PC-3 (cell line): ENCODE data around the gene PDPN. TPM values are rescaled to one million over a fixed set of nuclear protein-coding genes. Genes with fewer than 3 reads are reported as not detected.
A peak's percentile ranks its signal among the peaks of the same experiment; 100 is the strongest.

ENCODE experiments used
- ATAC-seq: fragments of 200-7000 bp; cut with Tn5 transposase; 2 replicates; pipeline ENCODE4 v1.9.1; 2020; ENCODE audit warnings: mild to moderate bottlenecking, moderate library complexity
- BruUV-seq: library from RNA; stranded (reverse); fragments of 400-500 nt; replicated peaks from 2 replicates; lab custom pipeline; 2021; lab: Mats Ljungman, UMichigan
- CTCF ChIA-PET: fragments of 300-600 bp; sonication (Branson Sonifier 250); formaldehyde crosslinking; loops from one replicate; lab custom pipeline; 2022; ENCODE audit warnings: antibody characterized with exemption; lab: Charles Lee
- POLR2A ChIA-PET: fragments of 300-600 bp; sonication (Branson Sonifier 250); formaldehyde crosslinking; loops from one replicate; lab custom pipeline; 2022; ENCODE audit warnings: antibody characterized with exemption; ENCODE audit not compliant: unreplicated experiment; lab: Charles Lee
- DNase-seq: peaks from one replicate; pipeline ENCODE4 v3.0.0-alpha.2; 2015
- H2AFZ ChIP-seq: fragments of 300-600 bp; sonication (generic); 2 replicates; pipeline ENCODE4 v1.6.0; 2016; ENCODE audit warnings: antibody characterized with exemption, low read length
- H3F3A ChIP-seq: fragments of 300-600 bp; sonication (generic); one replicate; pipeline ENCODE4 v1.6.0; 2017; ENCODE audit warnings: antibody characterized with exemption, low read length, control low read depth, mild to moderate bottlenecking; ENCODE audit not compliant: unreplicated experiment
- H3K27ac ChIP-seq: fragments of 300-600 bp; sonication (generic); 2 replicates; pipeline ENCODE4 v1.5.1; 2016; ENCODE audit warnings: mild to moderate bottlenecking, low read length
- H3K27me3 ChIP-seq: fragments of 300-600 bp; sonication (generic); 2 replicates; pipeline ENCODE4 v1.6.1; 2016; ENCODE audit warnings: low read length, mixed read lengths
- H3K36me3 ChIP-seq: fragments of 300-600 bp; sonication (generic); 2 replicates; pipeline ENCODE4 v1.6.1; 2016; ENCODE audit warnings: low read depth, mixed run types, low read length, mixed read lengths
- H3K4me1 ChIP-seq: fragments of 300-600 bp; sonication (generic); 2 replicates; pipeline ENCODE4 v1.5.1; 2016; ENCODE audit warnings: low read length; ENCODE audit not compliant: insufficient read depth
- H3K4me2 ChIP-seq: fragments of 300-600 bp; sonication (generic); 2 replicates; pipeline ENCODE4 v1.6.0; 2016; ENCODE audit warnings: low read length
- H3K4me3 ChIP-seq: fragments of 300-600 bp; sonication (generic); 2 replicates; pipeline ENCODE4 v1.5.1; 2016; ENCODE audit warnings: mild to moderate bottlenecking, low read length, mixed read lengths
- H3K79me2 ChIP-seq: fragments of 300-600 bp; sonication (generic); 2 replicates; pipeline ENCODE4 v1.6.1; 2017; ENCODE audit warnings: low read length, mixed read lengths
- H3K9ac ChIP-seq: fragments of 300-600 bp; sonication (generic); 2 replicates; pipeline ENCODE4 v1.6.0; 2016; ENCODE audit warnings: mild to moderate bottlenecking, low read length
- H3K9me2 ChIP-seq: fragments of 300-600 bp; sonication (generic); replicated peaks from 2 replicates; pipeline ENCODE4 v1.6.1; 2016; ENCODE audit warnings: mixed run types, low read length, mixed read lengths
- H3K9me3 ChIP-seq: fragments of 300-600 bp; sonication (generic); 2 replicates; pipeline ENCODE4 v1.6.1; 2016; ENCODE audit warnings: low read length, mixed read lengths
- H4K20me1 ChIP-seq: fragments of 300-600 bp; sonication (generic); 2 replicates; pipeline ENCODE4 v1.6.1; 2016; ENCODE audit warnings: low read length, mixed read lengths
- CTCF ChIP-seq: fragments of 300-600 bp; sonication (generic); conservative IDR thresholded peaks from 2 replicates; pipeline ENCODE4 v1.5.1; 2017; ENCODE audit warnings: antibody characterized with exemption, low read depth, mild to moderate bottlenecking, low read length
- EZH2 ChIP-seq: fragments of 300-600 bp; sonication (generic); IDR thresholded peaks from one replicate; pipeline ENCODE4 v1.6.1; 2017; ENCODE audit warnings: antibody characterized with exemption, mild to moderate bottlenecking, low read length; ENCODE audit not compliant: unreplicated experiment
- EZH2phosphoT487 ChIP-seq: fragments of 300-600 bp; sonication (generic); IDR thresholded peaks from 2 replicates; pipeline ENCODE4 v1.6.1; 2018; ENCODE audit warnings: mild to moderate bottlenecking, antibody characterized with exemption, low read length, borderline replicate concordance
- intact Hi-C: fragments of 100-400 bp; cut with micrococcal nuclease; formaldehyde crosslinking; loops from 2 replicates; pipeline ENCODE4 v1.9.0; 2023
- total RNA-seq: library from RNA; depleted of rRNA; stranded (reverse); fragments of >200 nt; gene quantifications from 2 replicates; pipeline ENCODE4 v1.2.3, GENCODE V29; 2014

Gene PDPN
- total RNA-seq, 1 experiment from 2014 or later, result 0.47 TPM

GRCh38 chr1:13595411-13595810, 11.8 kb downstream of the PDPN start:
- peaks cover 12% of the 10 kb centered on the region for H3K27me3 ChIP-seq
- no peaks in the 10 kb centered on the region for H3K36me3 ChIP-seq
- TF ChIP-seq CTCF (no peak), EZH2 (no peak), EZH2phosphoT487 (no peak)
- no TSS peak for BruUV-seq
- POLR2A ChIA-PET, result no interaction called here
- ATAC-seq (no peak), DNase-seq (no peak)
- H3K4me3 ChIP-seq, result no peak overlapping the region
- H4K20me1 ChIP-seq, result no peaks in the 10 kb centered on the region
- no peaks in the 10 kb centered on the region for H3K9me2 ChIP-seq
- H3K27ac ChIP-seq, result no peak overlapping the region
- no peak overlapping the region for H3K9ac ChIP-seq
- no peaks in the 10 kb centered on the region for H3K9me3 ChIP-seq
- H3K4me1 ChIP-seq, result peaks cover 10% of the 10 kb centered on the region
- no peak overlapping the region for H2AFZ ChIP-seq
- H3K4me2 ChIP-seq, result no peak overlapping the region
- no peaks in the 10 kb centered on the region for H3K79me2 ChIP-seq
- H3F3A ChIP-seq, result no peaks in the 10 kb centered on the region
- intact Hi-C loops, result no loop called here
- CTCF ChIA-PET, result no interaction called here

DNA sequence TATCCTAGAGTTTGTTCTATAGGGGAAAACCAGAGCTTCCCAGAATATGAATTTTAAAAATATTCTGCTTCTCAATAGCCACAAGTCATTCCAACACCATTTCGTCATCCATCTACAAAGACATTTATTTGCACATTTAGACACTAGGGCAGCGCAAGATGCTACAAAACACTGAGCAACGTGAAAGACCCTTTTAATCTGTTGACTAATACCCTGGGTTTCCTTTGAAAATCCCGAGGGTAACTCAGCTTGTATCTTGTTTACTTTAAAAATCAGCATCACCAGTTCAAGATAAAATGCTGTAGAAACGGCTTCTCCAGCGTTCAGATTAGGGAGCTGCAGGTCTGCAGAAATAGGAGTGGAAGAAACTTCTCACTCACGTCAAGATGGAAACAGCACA, 13.5 kb downstream of the PDPN start:
- no peaks in the 10 kb centered on the region for H3K36me3 ChIP-seq
- H3K9ac ChIP-seq, result no peak overlapping the region
- TF ChIP-seq EZH2phosphoT487, result no peak
- no peak for TF ChIP-seq EZH2
- no peak for TF ChIP-seq CTCF
- H3K9me2 ChIP-seq, result no peaks in the 10 kb centered on the region
- H3K9me3 ChIP-seq, result no peaks in the 10 kb centered on the region
- peaks cover 10% of the 10 kb centered on the region for H3K27me3 ChIP-seq
- H3K4me1 ChIP-seq, result peaks cover 18% of the 10 kb centered on the region
- CTCF ChIA-PET, result no interaction called here
- no peaks in the 10 kb centered on the region for H4K20me1 ChIP-seq
- POLR2A ChIA-PET, result no interaction called here
- no peak overlapping the region for H3K27ac ChIP-seq
- H3F3A ChIP-seq, result no peaks in the 10 kb centered on the region
- H2AFZ ChIP-seq, result no peak overlapping the region
- no peak overlapping the region for H3K4me3 ChIP-seq
- no peaks in the 10 kb centered on the region for H3K79me2 ChIP-seq
- DNase-seq, result peak; percentile 9
- H3K4me2 ChIP-seq, result no peak overlapping the region
- BruUV-seq, result no TSS peak
- no peak for ATAC-seq
- intact Hi-C loops, result no loop called here

GRCh38 chr1:13600762-13601453, 17.3 kb downstream of the PDPN start:
- H4K20me1 ChIP-seq, result no peaks in the 10 kb centered on the region
- intact Hi-C loops, result no loop called here
- POLR2A ChIA-PET, result no interaction called here
- peaks cover 38% of the 10 kb centered on the region for H3K4me1 ChIP-seq
- H3K9ac ChIP-seq, result no peak overlapping the region
- DNase-seq (peak; percentile 36), ATAC-seq (no peak)
- CTCF ChIA-PET, result no interaction called here
- H3K27ac ChIP-seq, result no peak overlapping the region
- H3F3A ChIP-seq, result no peaks in the 10 kb centered on the region
- no peaks in the 10 kb centered on the region for H3K79me2 ChIP-seq
- no peak for TF ChIP-seq EZH2phosphoT487
- H2AFZ ChIP-seq, result no peak overlapping the region
- no peaks in the 10 kb centered on the region for H3K36me3 ChIP-seq
- 0 out of 2 replicates have a peak overlapping the region, but pooled peaks have one; percentile 73 for H3K4me2 ChIP-seq
- H3K4me3 ChIP-seq, result no peak overlapping the region
- peaks cover 4% of the 10 kb centered on the region; the same call in 1 of the 2 replicates for H3K27me3 ChIP-seq
- H3K9me2 ChIP-seq, result no peaks in the 10 kb centered on the region
- no TSS peak for BruUV-seq
- no peaks in the 10 kb centered on the region for H3K9me3 ChIP-seq
